Endothelial cell (in vitro differentiated cells): ENCODE measurements around the gene KIAA1755. TPM values are rescaled to one million over a fixed set of nuclear protein-coding genes. Genes with fewer than 3 reads are reported as not detected.
A peak's percentile ranks its signal among the peaks of the same experiment; 100 is the strongest.

Experiments used
- DNase-seq: peaks from one replicate; pipeline ENCODE4 v3.0.0; 2021; ENCODE audit warnings: low spot score
- H3K27ac Mint-ChIP-seq: one replicate; pipeline ENCODE4 v1.8.0; 2021; ENCODE audit warnings: mixed read lengths, inconsistent platforms; ENCODE audit not compliant: unreplicated experiment
- H3K27me3 Mint-ChIP-seq: one replicate; pipeline ENCODE4 v1.8.0; 2021; ENCODE audit warnings: mild to moderate bottlenecking, moderate library complexity, mixed read lengths, inconsistent platforms; ENCODE audit not compliant: unreplicated experiment
- H3K36me3 Mint-ChIP-seq: one replicate; pipeline ENCODE4 v1.8.0; 2021; ENCODE audit warnings: mild to moderate bottlenecking, low read depth, mixed read lengths, inconsistent platforms; ENCODE audit not compliant: unreplicated experiment
- H3K4me1 Mint-ChIP-seq: one replicate; pipeline ENCODE4 v1.8.0; 2021; ENCODE audit warnings: mild to moderate bottlenecking, mixed read lengths, inconsistent platforms; ENCODE audit not compliant: unreplicated experiment
- H3K4me3 Mint-ChIP-seq: one replicate; pipeline ENCODE4 v1.8.0; 2021; ENCODE audit warnings: mild to moderate bottlenecking, mixed read lengths, inconsistent platforms; ENCODE audit not compliant: unreplicated experiment
- H3K9me3 Mint-ChIP-seq: one replicate; pipeline ENCODE4 v1.8.0; 2021; ENCODE audit warnings: mixed read lengths, inconsistent platforms; ENCODE audit not compliant: unreplicated experiment
- CTCF ChIP-seq: fragments of 200-600 bp; sonication (generic); IDR thresholded peaks from one replicate; pipeline ENCODE4 v1.5.0; 2021; ENCODE audit warnings: antibody characterized with exemption; ENCODE audit not compliant: unreplicated experiment
- total RNA-seq: library from RNA; stranded (reverse); fragmentation: NEBNext Ultra II Directional; extraction: Animal tissue kit (Norgen Biotek cat#: 25700); gene quantifications from one replicate; pipeline ENCODE4 v1.2.1, GENCODE V29; 2021; ENCODE audit not compliant: unreplicated experiment

Gene KIAA1755
- total RNA-seq, 1 donor from 2014 or later: not detected

- Mint-ChIP-seq H3K36me3 (peaks cover 4% of the 10 kb centered on the region), H3K4me3 (no peak overlapping the region), H3K27ac (peak overlapping the region; percentile 13), H3K9me3 (no peaks in the 10 kb centered on the region), H3K27me3 (peaks cover 6% of the 10 kb centered on the region), H3K4me1 (peaks cover 28% of the 10 kb centered on the region)
- no peak for TF ChIP-seq CTCF
- DNase-seq: no peak
Observed at GRCh38 chr20:38170219-38170825, 90.2 kb downstream of the KIAA1755 start.

- peaks cover 7% of the 10 kb centered on the region for H3K27me3 Mint-ChIP-seq
- no peak overlapping the region for H3K4me3 Mint-ChIP-seq
- peaks cover 4% of the 10 kb centered on the region for H3K36me3 Mint-ChIP-seq
- peaks cover 31% of the 10 kb centered on the region for H3K4me1 Mint-ChIP-seq
- TF ChIP-seq CTCF: no peak
- no peaks in the 10 kb centered on the region for H3K9me3 Mint-ChIP-seq
- no peak overlapping the region for H3K27ac Mint-ChIP-seq
- no peak for DNase-seq
Observed at GRCh38 chr20:38169636-38170193, 90.8 kb downstream of the KIAA1755 start.

GRCh38 chr20:38168791-38169589 is 91.5 kb downstream of the KIAA1755 start:
- Mint-ChIP-seq H3K9me3 (no peaks in the 10 kb centered on the region), H3K27me3 (peaks cover 8% of the 10 kb centered on the region), H3K4me1 (peaks cover 36% of the 10 kb centered on the region), H3K4me3 (no peak overlapping the region), H3K36me3 (peaks cover 4% of the 10 kb centered on the region), H3K27ac (peak overlapping the region; percentile 30)
- TF ChIP-seq CTCF: no peak
- no peak for DNase-seq

- Mint-ChIP-seq H3K4me3 (no peak overlapping the region), H3K36me3 (peaks cover 4% of the 10 kb centered on the region), H3K9me3 (no peaks in the 10 kb centered on the region), H3K27ac (peak overlapping the region; percentile 52), H3K4me1 (peaks cover 44% of the 10 kb centered on the region), H3K27me3 (peaks cover 8% of the 10 kb centered on the region)
- no peak for TF ChIP-seq CTCF
- DNase-seq: peak; percentile 30
Observed at GRCh38 chr20:38167851-38168760, 92.4 kb downstream of the KIAA1755 start.
